ENCODE measurements around the gene EVI5L.

The EVI5L gene

GRCh38 chr19:7901337-7901736, 71.3 kb downstream of the EVI5L start:
- no peak for DNase-seq

- no peak for DNase-seq
Measured at GRCh38 chr19:7902796-7903243, 72.8 kb downstream of the EVI5L start.

- peak; percentile 100 for DNase-seq
Measured at GRCh38 chr19:7903244-7904073, 73.4 kb downstream of the EVI5L start, which contains the start of gene MAP2K7. Gene MAP2K7, plus strand, starts transcription at chr19:7903877. Its CDS starts 68 bp downstream, at chr19:7903945.

- peak; percentile 88 to 92 for DNase-seq
Measured at GRCh38 chr19:7904074-7905020, 74.3 kb downstream of the EVI5L start.

- no peak for DNase-seq
Measured at GRCh38 chr19:7905268-7905667, 75.2 kb downstream of the EVI5L start.

- DNase-seq: no peak
Measured at GRCh38 chr19:7905859-7906258, 75.8 kb downstream of the EVI5L start.

- no peak for DNase-seq
Measured at GRCh38 chr19:7907122-7907521, 77.1 kb downstream of the EVI5L start.

GRCh38 chr19:7907544-7907943, 77.5 kb downstream of the EVI5L start:
- no peak for DNase-seq

GRCh38 chr19:7908078-7908699, 78.2 kb downstream of the EVI5L start:
- no peak for DNase-seq

- no peak for DNase-seq
Measured at GRCh38 chr19:7908742-7909461, 78.9 kb downstream of the EVI5L start.

GRCh38 chr19:7909471-7910067, 79.6 kb downstream of the EVI5L start:
- DNase-seq: no peak

- DNase-seq: no peak
Measured at GRCh38 chr19:7910321-7911161, 80.5 kb downstream of the EVI5L start.

- no peak for DNase-seq
Measured at GRCh38 chr19:7911508-7912143, 81.6 kb downstream of the EVI5L start.

- DNase-seq: no peak
Measured at GRCh38 chr19:7912144-7912696, 82.2 kb downstream of the EVI5L start.

GRCh38 chr19:7912697-7913564, 82.9 kb downstream of the EVI5L start:
- DNase-seq: no peak

GRCh38 chr19:7913652-7914051, 83.6 kb downstream of the EVI5L start:
- no peak for DNase-seq

- DNase-seq: no peak
Measured at GRCh38 chr19:7914099-7914498, 84.1 kb downstream of the EVI5L start.
